ENCODE measurements around the gene ADARB2.

The ADARB2 gene

DNA sequence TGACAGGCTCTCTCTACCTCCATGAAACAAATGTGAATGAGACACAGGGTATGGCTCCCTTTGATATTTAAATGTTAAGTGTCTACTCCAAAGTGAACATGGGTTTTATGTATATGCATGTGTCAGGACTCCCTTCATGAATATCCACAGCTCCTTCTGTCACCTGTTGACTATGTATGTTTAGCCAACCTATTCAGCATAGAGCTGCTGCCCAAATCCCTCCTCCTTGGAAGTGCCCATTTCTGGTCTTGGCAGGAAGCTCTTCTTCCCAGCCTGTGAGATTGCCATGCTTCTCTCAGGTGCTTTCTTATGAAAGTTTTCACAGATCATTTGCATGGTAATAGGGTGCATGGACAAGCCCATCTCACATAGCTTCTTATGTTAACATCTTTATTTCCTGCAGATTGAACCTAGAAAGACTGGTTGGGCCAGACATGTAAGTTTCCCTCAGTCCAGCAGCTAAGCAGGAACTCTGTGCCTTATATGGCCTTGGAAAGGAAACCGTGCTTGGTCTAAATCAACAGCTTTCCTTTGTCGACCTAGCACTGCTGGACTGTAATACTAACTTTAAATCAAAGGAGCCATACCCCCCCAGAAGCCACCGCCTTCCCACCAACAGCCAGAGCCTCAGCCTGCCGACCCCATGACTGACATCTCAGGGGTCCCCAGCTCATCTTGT is 288.9 kb downstream of the ADARB2 start:
- H3K36me3 ChIP-seq (ENCODE audit: low read depth), result no peaks in the 10 kb centered on the region
- DNase-seq (ENCODE audit: low spot score) (no peak), ATAC-seq (ENCODE audit: low read depth) (no peak)
- H3K4me1 ChIP-seq (ENCODE audit: insufficient read depth, poor library complexity, severe bottlenecking), result no peaks in the 10 kb centered on the region
- H3K27me3 ChIP-seq (ENCODE audit: insufficient read depth, poor library complexity, severe bottlenecking), result no peaks in the 10 kb centered on the region
- H3K27ac ChIP-seq (ENCODE audit: poor library complexity, severe bottlenecking), result no peak overlapping the region
- H3K4me3 ChIP-seq (ENCODE audit: severe bottlenecking), result no peak overlapping the region
- TF ChIP-seq, protein P1, sequence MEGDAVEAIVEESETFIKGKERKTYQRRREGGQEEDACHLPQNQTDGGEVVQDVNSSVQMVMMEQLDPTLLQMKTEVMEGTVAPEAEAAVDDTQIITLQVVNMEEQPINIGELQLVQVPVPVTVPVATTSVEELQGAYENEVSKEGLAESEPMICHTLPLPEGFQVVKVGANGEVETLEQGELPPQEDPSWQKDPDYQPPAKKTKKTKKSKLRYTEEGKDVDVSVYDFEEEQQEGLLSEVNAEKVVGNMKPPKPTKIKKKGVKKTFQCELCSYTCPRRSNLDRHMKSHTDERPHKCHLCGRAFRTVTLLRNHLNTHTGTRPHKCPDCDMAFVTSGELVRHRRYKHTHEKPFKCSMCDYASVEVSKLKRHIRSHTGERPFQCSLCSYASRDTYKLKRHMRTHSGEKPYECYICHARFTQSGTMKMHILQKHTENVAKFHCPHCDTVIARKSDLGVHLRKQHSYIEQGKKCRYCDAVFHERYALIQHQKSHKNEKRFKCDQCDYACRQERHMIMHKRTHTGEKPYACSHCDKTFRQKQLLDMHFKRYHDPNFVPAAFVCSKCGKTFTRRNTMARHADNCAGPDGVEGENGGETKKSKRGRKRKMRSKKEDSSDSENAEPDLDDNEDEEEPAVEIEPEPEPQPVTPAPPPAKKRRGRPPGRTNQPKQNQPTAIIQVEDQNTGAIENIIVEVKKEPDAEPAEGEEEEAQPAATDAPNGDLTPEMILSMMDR (IDR thresholded peaks at IDR 0.05; ENCODE audit: poor library complexity, severe bottlenecking), result no peak
- H3K9me3 ChIP-seq (ENCODE audit: severe bottlenecking), result no peaks in the 10 kb centered on the region

DNA sequence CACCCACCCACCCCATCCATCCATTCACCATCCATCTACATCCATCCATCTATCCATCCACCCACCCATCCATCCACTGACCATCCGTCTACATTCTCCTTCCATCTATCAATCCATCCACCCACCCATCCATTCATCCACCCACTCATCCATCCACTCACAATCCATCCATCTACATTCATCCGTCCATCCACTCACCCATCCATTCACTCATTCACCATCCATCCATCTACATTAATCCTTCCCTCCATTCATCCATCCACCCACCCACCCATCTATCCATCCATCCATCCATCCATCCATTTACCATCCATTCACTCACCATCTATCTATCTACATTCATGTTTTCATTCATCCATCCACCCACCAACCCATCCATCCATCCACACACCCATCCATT is 292.5 kb downstream of the ADARB2 start:
- Histone ChIP-seq H3K36me3 (ENCODE audit: low read depth) (no peaks in the 10 kb centered on the region), H3K4me3 (ENCODE audit: severe bottlenecking) (no peak overlapping the region), H3K4me1 (ENCODE audit: insufficient read depth, poor library complexity, severe bottlenecking) (no peaks in the 10 kb centered on the region), H3K9me3 (ENCODE audit: severe bottlenecking) (no peaks in the 10 kb centered on the region), H3K27me3 (ENCODE audit: insufficient read depth, poor library complexity, severe bottlenecking) (no peaks in the 10 kb centered on the region), H3K27ac (ENCODE audit: poor library complexity, severe bottlenecking) (no peak overlapping the region)
- DNase-seq (ENCODE audit: low spot score), result no peak
- no peak for ATAC-seq (ENCODE audit: low read depth)
- TF ChIP-seq, protein P1 (IDR thresholded peaks at IDR 0.05; ENCODE audit: poor library complexity, severe bottlenecking), result no peak

DNA sequence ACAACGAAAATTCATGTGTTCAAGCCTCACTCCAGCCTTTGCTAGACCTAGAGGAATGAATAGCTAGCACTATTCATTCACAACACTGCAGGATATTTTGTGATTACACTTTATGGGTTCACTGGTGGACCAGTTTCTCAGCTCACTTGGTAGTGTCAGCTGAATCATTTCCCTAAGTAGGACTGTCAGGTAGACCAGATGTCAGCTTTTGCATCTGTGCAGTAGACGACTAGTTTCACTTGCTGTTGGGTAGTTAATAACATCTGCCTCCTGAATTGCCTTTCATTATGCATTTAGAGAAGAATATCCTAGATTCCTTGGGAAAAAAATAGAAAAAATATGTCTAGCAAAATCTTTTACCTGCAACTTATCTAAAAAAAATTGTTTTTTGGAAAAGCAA is 296.4 kb downstream of the ADARB2 start:
- ATAC-seq (ENCODE audit: low read depth), result no peak
- DNase-seq (ENCODE audit: low spot score), result no peak
- TF ChIP-seq, protein P1 (IDR thresholded peaks at IDR 0.05; ENCODE audit: poor library complexity, severe bottlenecking), result no peak

GRCh38 chr10:1434912-1435692 is 302.2 kb downstream of the ADARB2 start:
- Histone ChIP-seq H3K36me3 (ENCODE audit: low read depth) (no peaks in the 10 kb centered on the region), H3K27ac (ENCODE audit: poor library complexity, severe bottlenecking) (no peak overlapping the region), H3K9me3 (ENCODE audit: severe bottlenecking) (no peaks in the 10 kb centered on the region), H3K4me3 (ENCODE audit: severe bottlenecking) (no peak overlapping the region), H3K4me1 (ENCODE audit: insufficient read depth, poor library complexity, severe bottlenecking) (no peaks in the 10 kb centered on the region), H3K27me3 (ENCODE audit: insufficient read depth, poor library complexity, severe bottlenecking) (no peaks in the 10 kb centered on the region)
- TF ChIP-seq, protein P1 (IDR thresholded peaks at IDR 0.05; ENCODE audit: poor library complexity, severe bottlenecking), result no peak
- DNase-seq (ENCODE audit: low spot score) (no peak), ATAC-seq (ENCODE audit: low read depth) (no peak)

More for the DNA sequence above, 296.4 kb downstream of the ADARB2 start:
- H3K9me3 ChIP-seq (ENCODE audit: severe bottlenecking), result no peaks in the 10 kb centered on the region
- no peak overlapping the region for H3K4me3 ChIP-seq (ENCODE audit: severe bottlenecking)
- no peaks in the 10 kb centered on the region for H3K36me3 ChIP-seq (ENCODE audit: low read depth)
- no peaks in the 10 kb centered on the region for H3K4me1 ChIP-seq (ENCODE audit: insufficient read depth, poor library complexity, severe bottlenecking)
- H3K27me3 ChIP-seq (ENCODE audit: insufficient read depth, poor library complexity, severe bottlenecking), result no peaks in the 10 kb centered on the region
- no peak overlapping the region for H3K27ac ChIP-seq (ENCODE audit: poor library complexity, severe bottlenecking)

DNA sequence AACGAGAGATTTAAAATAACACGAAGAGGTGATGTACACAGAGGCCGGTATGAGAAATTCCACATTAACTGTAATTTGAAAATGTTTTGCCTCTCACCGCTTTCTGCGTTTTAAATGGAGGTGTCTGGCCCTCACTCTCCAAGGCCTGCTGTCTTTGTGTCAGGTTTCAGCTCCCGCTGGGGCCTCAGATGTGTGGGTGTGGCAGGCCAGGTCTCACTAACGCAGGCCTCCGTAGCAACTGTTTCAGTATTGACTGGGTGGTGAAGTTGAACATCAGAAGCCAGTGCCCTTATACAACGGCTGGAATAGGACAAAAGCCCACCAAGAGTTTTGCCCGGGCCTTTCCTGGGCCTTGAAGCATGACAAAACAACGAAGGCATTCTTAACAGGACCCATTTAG is 303.1 kb downstream of the ADARB2 start:
- no peaks in the 10 kb centered on the region for H3K9me3 ChIP-seq (ENCODE audit: severe bottlenecking)
- no peaks in the 10 kb centered on the region for H3K4me1 ChIP-seq (ENCODE audit: insufficient read depth, poor library complexity, severe bottlenecking)
- H3K27me3 ChIP-seq (ENCODE audit: insufficient read depth, poor library complexity, severe bottlenecking), result no peaks in the 10 kb centered on the region
- DNase-seq (ENCODE audit: low spot score), result no peak
- TF ChIP-seq, protein P1 (IDR thresholded peaks at IDR 0.05; ENCODE audit: poor library complexity, severe bottlenecking), result no peak
- ATAC-seq (ENCODE audit: low read depth), result no peak
- H3K4me3 ChIP-seq (ENCODE audit: severe bottlenecking), result no peak overlapping the region
- no peaks in the 10 kb centered on the region for H3K36me3 ChIP-seq (ENCODE audit: low read depth)
- H3K27ac ChIP-seq (ENCODE audit: poor library complexity, severe bottlenecking), result no peak overlapping the region

Measured in RWPE2 (cell line).